ENCODE measurements around the gene MOSPD2. TPM values are rescaled to one million over a fixed set of nuclear protein-coding genes. Genes with fewer than 3 reads are reported as not detected.

The MOSPD2 gene
- total and polyA plus RNA-seq, 8 donors = 1.7 to 34.1 (median 5.9) TPM

DNA sequence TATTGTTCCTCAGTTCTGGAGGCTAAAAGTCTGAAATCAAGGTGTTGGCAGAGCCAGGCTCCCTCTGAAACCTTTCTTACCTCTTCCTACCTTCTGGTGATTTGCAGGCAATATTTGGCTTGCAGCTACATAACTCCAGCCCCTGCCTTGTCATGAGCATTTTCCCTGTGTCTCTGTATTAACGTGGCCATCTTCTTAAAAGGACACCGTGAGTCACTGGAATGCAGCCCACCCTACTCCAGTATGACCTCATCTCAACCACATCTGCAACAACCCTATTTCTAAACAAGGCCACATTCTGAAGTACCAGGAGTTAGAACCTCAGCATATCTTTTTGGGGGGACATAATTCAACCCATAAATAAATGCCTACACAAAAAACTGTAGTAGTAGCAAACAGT is 41.1 kb upstream of the MOSPD2 start:
- DNase-seq = no peak
- no peaks in the 10 kb centered on the region for H3K36me3 ChIP-seq
- H3K9me3 ChIP-seq = peaks cover 0 to 12% (median 8%) of the 10 kb centered on the region in 4 donors
- H3K27ac ChIP-seq = no peak overlapping the region
- 33 to 75% (median 60%) methylated on average over 2 of the region's 2 CpGs for WGBS, 5 donors
- H3K4me1 ChIP-seq = no peaks in the 10 kb centered on the region
- intact Hi-C loops (cut with DNase I; ENCODE audit: low total_unique reads) = no loop called here
- H3K4me3 ChIP-seq = no peak overlapping the region
- TF ChIP-seq POLR2AphosphoS5 (IDR thresholded peaks at IDR 0.05) (no peak), POLR2A (IDR thresholded peaks at IDR 0.05) (no peak), EP300 (IDR thresholded peaks at IDR 0.05) (no peak)
- TF ChIP-seq, protein P1, sequence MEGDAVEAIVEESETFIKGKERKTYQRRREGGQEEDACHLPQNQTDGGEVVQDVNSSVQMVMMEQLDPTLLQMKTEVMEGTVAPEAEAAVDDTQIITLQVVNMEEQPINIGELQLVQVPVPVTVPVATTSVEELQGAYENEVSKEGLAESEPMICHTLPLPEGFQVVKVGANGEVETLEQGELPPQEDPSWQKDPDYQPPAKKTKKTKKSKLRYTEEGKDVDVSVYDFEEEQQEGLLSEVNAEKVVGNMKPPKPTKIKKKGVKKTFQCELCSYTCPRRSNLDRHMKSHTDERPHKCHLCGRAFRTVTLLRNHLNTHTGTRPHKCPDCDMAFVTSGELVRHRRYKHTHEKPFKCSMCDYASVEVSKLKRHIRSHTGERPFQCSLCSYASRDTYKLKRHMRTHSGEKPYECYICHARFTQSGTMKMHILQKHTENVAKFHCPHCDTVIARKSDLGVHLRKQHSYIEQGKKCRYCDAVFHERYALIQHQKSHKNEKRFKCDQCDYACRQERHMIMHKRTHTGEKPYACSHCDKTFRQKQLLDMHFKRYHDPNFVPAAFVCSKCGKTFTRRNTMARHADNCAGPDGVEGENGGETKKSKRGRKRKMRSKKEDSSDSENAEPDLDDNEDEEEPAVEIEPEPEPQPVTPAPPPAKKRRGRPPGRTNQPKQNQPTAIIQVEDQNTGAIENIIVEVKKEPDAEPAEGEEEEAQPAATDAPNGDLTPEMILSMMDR (IDR thresholded peaks at IDR 0.05) = no peak
- H3K27me3 ChIP-seq = no peaks in the 10 kb centered on the region

DNA sequence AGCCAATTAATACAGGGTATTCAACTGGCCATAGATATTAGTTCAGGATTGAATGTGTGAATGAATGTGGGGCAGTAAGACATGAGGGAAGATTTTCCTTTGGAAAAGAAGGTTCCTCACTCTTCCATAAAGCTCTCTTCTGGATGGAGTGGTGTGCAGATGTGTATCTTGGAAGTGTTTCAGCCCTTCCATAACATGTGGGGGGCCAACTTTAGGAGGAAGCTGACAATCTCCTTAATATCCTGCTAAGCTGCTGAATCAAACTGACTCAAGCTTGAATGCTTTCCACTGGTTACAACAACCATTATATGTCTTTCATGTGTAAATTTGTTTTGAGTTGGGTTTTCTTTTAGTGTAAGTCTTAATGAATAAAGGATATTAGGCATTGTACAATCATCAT is 40.6 kb upstream of the MOSPD2 start:
- Histone ChIP-seq H3K9me3 (peaks cover 0 to 12% (median 8%) of the 10 kb centered on the region in 4 donors), H3K27me3 (no peaks in the 10 kb centered on the region), H3K36me3 (no peaks in the 10 kb centered on the region), H3K27ac (no peak overlapping the region), H3K4me1 (no peaks in the 10 kb centered on the region), H3K4me3 (no peak overlapping the region)
- no peak for TF ChIP-seq POLR2A (IDR thresholded peaks at IDR 0.05)
- TF ChIP-seq, protein P1 (IDR thresholded peaks at IDR 0.05) = no peak
- no peak for TF ChIP-seq POLR2AphosphoS5 (IDR thresholded peaks at IDR 0.05)
- no peak for TF ChIP-seq EP300 (IDR thresholded peaks at IDR 0.05)
- intact Hi-C loops (cut with DNase I; ENCODE audit: low total_unique reads) = no loop called here
- no peak for DNase-seq

DNA sequence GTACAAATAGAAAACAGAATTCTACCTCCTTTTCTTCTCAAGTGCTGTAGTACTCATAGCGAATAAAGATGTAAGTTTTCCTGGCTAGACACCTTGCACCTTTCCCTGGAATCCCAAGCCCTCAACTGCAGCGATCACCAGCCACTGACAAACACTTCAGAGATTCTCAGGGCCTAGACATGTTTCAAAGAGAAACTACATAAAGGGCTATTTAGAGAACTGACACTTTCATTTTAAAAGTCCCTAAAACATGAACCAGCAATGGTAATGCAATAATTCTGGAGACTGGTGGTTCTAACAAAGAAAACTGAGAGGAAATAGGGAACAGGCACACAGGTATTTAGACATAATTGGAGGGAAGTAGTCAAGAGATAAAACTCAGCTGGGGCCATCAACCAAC is 36.1 kb upstream of the MOSPD2 start:
- Histone ChIP-seq H3K4me3 (no peak overlapping the region), H3K36me3 (no peaks in the 10 kb centered on the region), H3K4me1 (no peaks in the 10 kb centered on the region), H3K27ac (no peak overlapping the region), H3K27me3 (no peaks in the 10 kb centered on the region), H3K9me3 (no peaks in the 10 kb centered on the region)
- 73 to 100% (median 93%) methylated on average over 2 of the region's 2 CpGs for WGBS, 5 donors
- no peak for DNase-seq
- TF ChIP-seq POLR2A (IDR thresholded peaks at IDR 0.05) (no peak), EP300 (IDR thresholded peaks at IDR 0.05) (no peak), POLR2AphosphoS5 (IDR thresholded peaks at IDR 0.05) (no peak)
- TF ChIP-seq, protein P1 (IDR thresholded peaks at IDR 0.05) = no peak
- intact Hi-C loops (cut with DNase I; ENCODE audit: low total_unique reads) = no loop called here

DNA sequence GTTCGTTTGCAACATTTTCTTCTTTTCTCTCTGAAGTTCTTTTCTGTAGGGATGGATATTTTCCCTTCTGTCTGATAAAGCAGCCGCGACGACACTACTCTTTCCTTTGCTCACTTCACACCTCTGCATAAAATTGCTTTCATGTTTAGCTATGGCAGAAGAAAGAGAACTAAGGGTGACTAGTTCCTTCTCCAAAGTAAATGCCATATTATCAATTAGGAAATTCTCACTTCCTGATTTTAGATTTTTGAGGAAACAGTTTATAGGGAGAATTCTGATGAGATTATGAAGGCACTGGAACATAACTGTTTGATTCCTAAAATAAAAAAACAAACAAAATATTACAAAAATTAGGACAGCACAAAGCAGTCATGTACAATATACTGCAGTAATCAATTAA is 29.6 kb upstream of the MOSPD2 start:
- TF ChIP-seq EP300 (IDR thresholded peaks at IDR 0.05) = no peak
- no peak for TF ChIP-seq POLR2A (IDR thresholded peaks at IDR 0.05)
- TF ChIP-seq, protein P1 (IDR thresholded peaks at IDR 0.05) = no peak
- TF ChIP-seq POLR2AphosphoS5 (IDR thresholded peaks at IDR 0.05) = no peak
- intact Hi-C loops (cut with DNase I; ENCODE audit: low total_unique reads) = no loop called here

More for the DNA sequence above, 29.6 kb upstream of the MOSPD2 start:
- no peaks in the 10 kb centered on the region for H3K27me3 ChIP-seq
- H3K4me3 ChIP-seq = no peak overlapping the region
- no peak overlapping the region for H3K27ac ChIP-seq
- no peaks in the 10 kb centered on the region for H3K9me3 ChIP-seq
- no peak for DNase-seq
- no peaks in the 10 kb centered on the region for H3K36me3 ChIP-seq
- 78 to 95% (median 92%) methylated on average over 4 of the region's 4 CpGs for WGBS, 5 donors
- H3K4me1 ChIP-seq = no peaks in the 10 kb centered on the region

All from stomach (tissue), 9 donors.